ENCODE results near the gene PREX1.

Gene PREX1

DNA sequence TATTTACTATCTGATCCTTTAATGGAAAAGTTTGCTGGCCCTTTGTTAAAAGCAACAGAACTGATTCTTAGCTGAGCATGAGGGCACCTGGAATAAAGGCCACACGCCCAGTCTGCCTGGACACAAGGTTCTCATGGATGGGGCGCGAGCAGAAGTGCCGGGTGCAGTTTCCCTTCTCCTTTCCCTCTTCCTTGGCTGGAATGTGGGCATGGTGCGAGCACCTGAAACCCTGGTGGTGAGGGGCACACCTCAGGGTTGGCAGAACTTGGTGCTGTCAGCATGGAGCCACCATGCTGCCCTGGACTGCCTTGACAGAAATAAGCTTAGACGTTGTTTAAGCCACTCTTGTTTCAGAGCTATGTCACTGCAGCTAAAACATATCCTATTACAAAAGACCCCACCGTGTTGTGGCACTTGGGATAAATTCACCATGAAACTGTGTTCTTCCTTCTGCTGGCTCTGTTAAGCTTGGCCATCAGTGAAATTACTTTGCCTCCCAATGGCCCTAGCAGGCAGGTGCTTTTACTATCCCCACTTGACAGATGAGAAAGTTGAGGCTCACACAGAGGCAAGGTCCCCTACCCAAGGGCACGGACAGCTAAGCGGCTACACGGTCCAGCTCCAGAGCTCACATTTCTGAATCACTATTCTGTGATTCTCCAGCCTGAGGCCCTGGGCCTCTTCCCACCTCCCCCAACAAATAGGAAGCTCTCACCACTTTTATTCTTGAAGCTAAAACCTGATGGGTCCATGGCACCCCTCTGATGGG is 115.9 kb downstream of the PREX1 start:
- DNase-seq = no peak

- no peak for DNase-seq
Observed at GRCh38 chr20:48711044-48711428, 116.8 kb downstream of the PREX1 start.

DNA sequence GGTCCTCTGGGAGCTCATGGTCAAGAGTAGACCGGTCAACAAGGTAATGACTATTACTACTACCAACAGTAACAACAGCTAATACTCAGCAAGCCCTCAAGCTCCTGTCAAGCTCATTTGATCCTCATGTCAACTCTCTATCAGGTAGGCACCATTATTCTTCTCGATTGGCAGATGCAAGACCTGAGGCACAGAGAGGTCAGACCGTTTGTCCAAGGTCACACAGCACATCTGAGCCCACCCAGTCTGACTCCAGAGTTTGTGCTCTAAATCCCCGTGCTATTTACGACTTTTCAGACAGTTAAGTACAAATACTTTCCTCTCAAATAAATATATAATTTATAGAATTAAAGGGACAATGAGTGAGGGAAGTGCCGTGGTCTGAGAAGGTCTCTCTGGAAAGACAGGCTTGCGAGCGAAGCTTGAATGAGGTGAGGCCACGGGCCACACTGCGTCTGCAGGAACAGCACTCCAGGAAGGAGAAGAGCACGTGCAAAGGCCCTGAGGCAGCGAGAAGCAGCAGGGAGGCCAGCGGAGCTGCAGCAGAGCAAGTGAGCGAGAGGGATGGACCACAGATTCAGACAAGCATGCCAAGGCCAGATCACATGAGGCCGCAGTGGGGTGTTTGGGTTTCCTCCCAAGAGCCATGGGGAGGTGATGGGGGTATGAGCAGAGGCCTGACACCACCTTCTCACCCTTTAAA is 117.3 kb downstream of the PREX1 start:
- DNase-seq = no peak

DNA sequence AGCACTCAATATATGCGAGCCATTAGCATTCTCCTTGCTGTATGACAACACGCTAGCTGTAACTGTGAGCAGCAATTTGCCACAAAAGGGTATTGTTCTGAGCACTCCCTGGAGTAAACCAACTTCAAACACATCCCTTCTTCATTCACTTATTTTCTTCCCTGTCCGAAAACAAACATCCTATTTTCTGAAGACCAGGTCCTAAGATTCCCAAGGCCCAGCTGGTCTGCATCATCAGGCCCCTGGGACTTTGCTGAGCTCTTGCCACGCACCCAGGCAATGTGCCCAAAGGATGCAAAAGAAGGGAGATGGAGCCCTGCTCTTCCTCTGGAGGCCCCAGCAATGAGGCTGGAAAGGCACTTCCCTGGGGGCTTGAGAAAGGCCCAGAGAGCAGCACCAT is 118.1 kb downstream of the PREX1 start:
- DNase-seq = no peak

DNA sequence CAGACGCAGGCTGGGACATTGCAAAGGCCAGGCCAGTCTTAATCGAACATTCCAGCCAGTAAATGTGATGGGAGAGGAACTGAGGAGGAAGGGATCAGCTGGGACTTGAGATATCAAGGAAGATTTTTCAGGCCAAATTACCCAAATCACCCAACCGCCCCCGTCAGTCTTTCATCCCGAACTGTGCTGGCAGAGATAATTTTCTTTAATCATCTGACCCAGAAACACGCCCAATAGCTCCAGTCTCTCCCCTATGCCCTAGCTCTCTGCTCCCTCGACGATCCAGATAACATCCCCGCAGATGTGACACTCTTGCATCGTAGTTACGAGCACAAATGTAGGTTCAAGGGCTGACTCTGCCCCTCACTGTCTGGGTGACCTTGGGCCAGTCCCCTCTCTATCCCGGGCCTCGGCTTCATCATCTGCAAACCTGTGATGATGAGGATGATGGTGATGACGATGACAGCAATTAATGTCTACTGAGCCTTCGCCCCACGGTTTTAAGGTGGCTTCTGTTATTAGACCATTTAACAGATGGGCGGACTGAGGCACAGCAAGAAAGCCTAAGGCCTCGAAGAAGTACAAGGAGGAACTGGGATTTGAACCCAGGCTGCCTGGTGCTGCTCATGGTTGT is 118.6 kb downstream of the PREX1 start:
- DNase-seq = no peak

GRCh38 chr20:48708630-48709029 is 119.2 kb downstream of the PREX1 start:
- no peak for DNase-seq

- no peak for DNase-seq
Observed at GRCh38 chr20:48708116-48708515, 119.7 kb downstream of the PREX1 start.

GRCh38 chr20:48706710-48707365 is 121.0 kb downstream of the PREX1 start:
- no peak for DNase-seq

DNA sequence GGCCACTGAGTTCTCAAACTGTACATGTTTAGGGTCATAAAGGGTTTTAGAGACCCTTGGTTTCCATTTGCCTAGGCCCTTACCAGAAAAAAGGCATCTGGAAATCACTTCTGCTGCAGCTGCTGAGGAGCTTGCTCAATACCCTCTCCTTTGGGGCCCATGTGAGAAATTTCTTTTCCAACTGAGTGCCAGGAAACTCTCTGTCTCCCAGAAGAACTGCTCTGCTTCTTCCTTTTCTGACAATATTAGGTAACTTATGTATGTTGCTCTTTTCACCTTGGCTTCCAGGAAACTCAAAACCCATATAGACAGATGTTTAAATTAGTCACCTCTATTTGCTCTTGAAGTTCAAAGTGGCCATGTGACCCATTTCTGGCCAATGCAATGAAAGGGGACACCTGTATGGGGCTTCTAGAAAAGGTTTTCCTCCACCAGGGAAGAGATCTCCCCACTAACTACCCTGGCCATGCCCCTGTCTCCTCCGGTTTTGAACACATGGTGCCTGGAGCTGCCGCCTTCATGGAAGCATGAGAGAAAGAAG is 121.6 kb downstream of the PREX1 start:
- DNase-seq = no peak

GRCh38 chr20:48705240-48706115 is 122.3 kb downstream of the PREX1 start:
- DNase-seq = no peak

- no peak for DNase-seq
Observed at GRCh38 chr20:48704761-48705160, 123.0 kb downstream of the PREX1 start.

DNA sequence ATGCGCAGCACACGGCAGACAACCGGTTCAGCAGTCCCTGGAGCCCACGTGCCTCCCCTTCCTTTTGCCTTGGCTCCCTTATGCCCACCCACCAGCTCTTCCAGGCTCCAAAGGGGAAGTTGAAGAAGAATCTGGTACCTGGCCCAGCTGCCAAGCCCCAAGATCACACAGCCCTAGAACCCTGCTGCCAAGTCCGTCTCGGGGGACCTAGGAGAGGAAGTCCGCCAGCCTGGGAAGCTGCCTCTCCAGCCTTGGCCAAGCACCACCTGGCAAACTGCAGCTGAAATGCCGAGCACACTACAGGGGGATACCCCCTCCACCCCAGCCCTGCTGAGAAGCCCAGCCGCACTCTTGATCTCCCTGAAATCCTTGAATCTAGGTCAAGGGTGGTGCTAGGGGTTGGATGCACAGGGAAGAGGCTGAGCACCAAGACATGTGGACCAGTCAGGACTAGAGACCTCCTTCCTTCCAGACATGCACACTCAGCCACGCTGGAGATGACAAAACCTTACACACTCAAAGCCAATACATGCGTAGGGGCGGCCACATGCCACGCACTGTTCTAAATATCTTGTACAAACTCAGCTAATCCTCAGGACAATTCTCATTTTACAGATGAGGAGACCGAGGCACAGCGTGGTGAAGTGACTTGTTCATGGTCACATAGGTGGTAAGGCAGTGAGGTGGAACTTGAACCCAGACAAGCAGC is 124.1 kb downstream of the PREX1 start:
- DNase-seq = no peak

GRCh38 chr20:48703107-48703506 is 124.7 kb downstream of the PREX1 start:
- peak; percentile 23 for DNase-seq

GRCh38 chr20:48702455-48702913 is 125.3 kb downstream of the PREX1 start:
- no peak for DNase-seq

DNA sequence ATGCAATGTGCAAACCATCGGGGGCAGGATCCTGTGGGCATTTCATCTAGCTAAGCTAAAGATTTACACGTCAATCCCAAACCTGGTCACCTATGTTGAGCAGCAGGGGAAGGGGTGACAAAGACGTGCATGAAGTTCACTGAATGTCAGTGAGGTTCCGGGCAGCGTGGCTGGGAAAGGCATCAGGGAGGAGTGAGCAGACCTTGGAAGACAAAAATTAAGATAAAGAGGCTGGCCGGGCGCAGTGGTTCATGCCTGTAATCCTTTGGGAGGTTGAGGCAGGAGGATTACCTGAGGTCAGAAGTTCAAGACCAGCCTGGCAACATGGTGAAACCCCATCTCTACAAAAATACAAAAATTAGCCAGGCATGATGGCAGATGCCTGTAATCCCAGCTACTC is 126.1 kb downstream of the PREX1 start:
- DNase-seq = no peak

DNA sequence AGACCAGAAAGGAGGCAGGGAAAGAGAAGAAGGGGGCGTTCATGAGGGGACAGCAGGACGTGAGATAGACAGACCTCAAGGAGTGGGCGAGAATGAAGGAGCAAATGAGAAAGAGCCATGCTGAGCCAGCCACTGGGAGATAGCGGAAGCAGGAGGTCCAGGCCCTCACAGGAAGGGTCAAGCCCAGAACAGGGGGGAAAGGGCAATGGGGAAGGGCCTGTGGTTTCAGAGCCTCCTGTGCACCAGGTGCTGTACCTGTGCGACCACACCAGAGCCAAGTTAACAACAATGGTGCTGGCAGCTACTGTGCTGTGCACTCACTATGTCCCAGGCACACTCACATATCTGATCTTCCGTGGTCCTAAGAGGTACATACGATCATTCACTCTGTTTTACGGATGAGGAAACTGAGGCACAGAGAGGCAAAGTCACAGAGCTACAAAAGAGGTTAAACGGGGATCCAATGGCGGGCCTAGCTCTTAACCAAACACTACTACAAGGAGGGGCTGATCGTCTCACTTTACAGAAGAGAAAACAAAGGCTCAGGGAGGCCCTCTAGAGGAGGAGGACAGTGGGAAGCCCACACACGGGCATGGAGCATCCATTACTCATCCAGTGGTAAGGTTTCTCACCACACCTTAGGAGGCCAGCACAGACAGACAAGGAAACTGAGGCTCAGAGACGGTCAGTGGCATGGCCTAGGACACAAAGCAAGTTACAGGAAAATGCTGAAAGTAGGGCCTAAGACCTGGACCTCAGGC is 129.1 kb downstream of the PREX1 start:
- no peak for DNase-seq

DNA sequence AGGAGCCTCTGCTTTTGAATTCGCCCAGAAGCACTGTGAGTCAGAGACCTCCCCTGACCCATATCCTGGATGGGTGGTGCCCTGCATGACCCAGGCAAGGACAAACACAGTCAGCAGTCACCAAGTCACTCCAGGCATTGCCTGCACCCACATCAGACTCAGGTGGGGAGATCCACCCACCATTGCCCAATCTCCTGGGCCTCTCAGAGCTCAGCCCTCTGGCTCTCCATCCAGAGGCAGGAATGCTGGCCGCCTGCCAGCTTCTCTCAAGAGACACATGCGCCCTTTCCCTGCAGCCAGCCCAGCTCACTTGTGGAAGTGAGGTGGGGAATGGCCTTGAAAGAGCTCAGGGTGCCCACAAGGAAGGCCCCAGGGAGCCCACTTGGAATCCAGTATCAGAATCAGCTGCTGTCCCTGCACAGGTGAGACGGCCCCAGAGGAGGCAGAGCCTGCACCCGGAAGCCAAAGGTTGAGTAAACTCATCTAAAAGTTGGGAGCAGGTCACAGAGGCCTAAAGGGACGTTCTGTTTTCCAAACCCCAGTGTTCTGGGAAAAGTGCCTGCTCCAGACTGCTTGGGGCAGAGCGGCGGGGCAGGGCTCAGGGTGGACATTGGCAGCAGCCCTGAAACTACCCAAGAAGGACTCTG is 129.8 kb downstream of the PREX1 start:
- DNase-seq = peak; percentile 95

DNA sequence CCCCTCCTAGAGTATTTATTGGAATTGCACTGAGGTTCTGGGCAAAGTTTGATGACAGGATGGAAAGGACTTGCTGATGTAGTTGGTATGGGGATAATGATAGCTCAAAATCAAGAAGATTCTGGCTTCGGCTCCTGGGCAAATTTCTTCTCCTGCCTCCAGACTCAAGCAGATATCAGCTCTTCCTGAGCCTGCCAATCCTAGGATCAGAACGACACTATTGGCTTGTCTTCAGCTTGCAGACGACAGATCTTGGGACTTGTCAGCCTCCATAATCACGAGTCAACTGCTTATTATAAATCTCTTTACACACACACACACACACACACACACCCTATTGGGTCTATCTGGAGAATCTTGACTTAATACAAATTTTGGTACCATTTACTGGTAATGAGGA is 131.1 kb downstream of the PREX1 start:
- DNase-seq = no peak

DNA sequence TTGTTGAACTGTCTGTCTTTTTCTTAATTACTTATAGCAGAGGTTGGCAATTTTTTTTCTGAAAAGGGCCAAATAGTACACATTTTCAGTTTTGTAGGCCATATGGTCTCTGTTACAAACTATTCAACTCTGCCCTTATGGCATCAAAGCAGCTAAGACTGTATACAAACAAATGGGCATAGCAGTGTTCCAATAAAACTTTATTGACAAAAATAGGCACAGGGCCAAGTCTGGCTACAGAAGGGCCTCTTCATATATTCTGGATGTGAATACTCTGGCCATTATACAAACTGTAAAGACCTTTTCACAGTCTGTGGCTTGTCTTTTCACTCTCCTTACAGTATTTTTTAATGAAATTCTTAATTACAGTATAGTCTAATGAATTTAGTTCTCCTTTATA is 132.1 kb downstream of the PREX1 start:
- DNase-seq = no peak

DNA sequence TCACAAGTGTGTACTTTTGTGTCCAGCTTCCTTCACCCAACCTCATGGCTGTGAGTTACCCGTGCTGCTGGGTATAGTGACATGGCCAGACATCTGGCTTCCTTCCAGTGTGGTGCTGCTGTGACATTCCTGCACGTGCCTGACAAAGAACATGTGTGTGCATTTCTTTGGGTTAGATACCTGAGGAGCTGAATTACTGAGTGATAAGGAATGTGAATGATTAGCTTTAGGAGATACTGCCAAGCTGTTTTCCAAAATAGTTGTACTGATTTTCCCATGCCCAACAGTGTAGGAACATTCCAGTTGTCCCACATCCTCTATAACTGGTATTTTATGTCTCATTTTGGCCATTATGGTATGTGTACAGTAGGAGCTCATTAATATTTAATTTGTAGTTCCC is 132.5 kb downstream of the PREX1 start:
- DNase-seq = no peak
